ENCODE data around the gene PWWP2B.

Gene PWWP2B

GRCh38 chr10:132416566-132417256, 19.7 kb downstream of the PWWP2B start:
- Histone ChIP-seq H3K79me2 (ENCODE audit: control insufficient read depth, insufficient read depth, low read length, unreplicated experiment) (no peaks in the 10 kb centered on the region), H3K4me1 (ENCODE audit: control insufficient read depth, insufficient read depth, low read length, unreplicated experiment) (peaks cover 3% of the 10 kb centered on the region), H3K27ac (ENCODE audit: low read depth, low read length) (no peak overlapping the region), H3K4me3 (ENCODE audit: low read depth, low read length) (no peak overlapping the region), H3K36me3 (ENCODE audit: insufficient read depth, low read length) (no peaks in the 10 kb centered on the region), H3K27me3 (ENCODE audit: insufficient read depth, low read length) (no peaks in the 10 kb centered on the region), H2AFZ (ENCODE audit: low read length, unreplicated experiment) (no peak overlapping the region)

GRCh38 chr10:132417257-132417910, 20.4 kb downstream of the PWWP2B start:
- Histone ChIP-seq H3K79me2 (ENCODE audit: control insufficient read depth, insufficient read depth, low read length, unreplicated experiment) (no peaks in the 10 kb centered on the region), H3K4me3 (ENCODE audit: low read depth, low read length) (no peak overlapping the region), H3K36me3 (ENCODE audit: insufficient read depth, low read length) (no peaks in the 10 kb centered on the region), H3K27ac (ENCODE audit: low read depth, low read length) (no peak overlapping the region), H2AFZ (ENCODE audit: low read length, unreplicated experiment) (no peak overlapping the region), H3K4me1 (ENCODE audit: control insufficient read depth, insufficient read depth, low read length, unreplicated experiment) (peaks cover 5% of the 10 kb centered on the region), H3K27me3 (ENCODE audit: insufficient read depth, low read length) (no peaks in the 10 kb centered on the region)

- no peaks in the 10 kb centered on the region for H3K27me3 ChIP-seq (ENCODE audit: insufficient read depth, low read length)
- H3K4me3 ChIP-seq (ENCODE audit: low read depth, low read length) = no peak overlapping the region
- H3K4me1 ChIP-seq (ENCODE audit: control insufficient read depth, insufficient read depth, low read length, unreplicated experiment) = peaks cover 5% of the 10 kb centered on the region
- no peak overlapping the region for H3K27ac ChIP-seq (ENCODE audit: low read depth, low read length)
- no peaks in the 10 kb centered on the region for H3K79me2 ChIP-seq (ENCODE audit: control insufficient read depth, insufficient read depth, low read length, unreplicated experiment)
- H2AFZ ChIP-seq (ENCODE audit: low read length, unreplicated experiment) = no peak overlapping the region
- H3K36me3 ChIP-seq (ENCODE audit: insufficient read depth, low read length) = no peaks in the 10 kb centered on the region
Measured at GRCh38 chr10:132417957-132418441, 21.0 kb downstream of the PWWP2B start.

GRCh38 chr10:132418527-132419416, 21.8 kb downstream of the PWWP2B start:
- Histone ChIP-seq H3K27me3 (ENCODE audit: insufficient read depth, low read length) (no peaks in the 10 kb centered on the region), H3K4me1 (ENCODE audit: control insufficient read depth, insufficient read depth, low read length, unreplicated experiment) (peaks cover 5% of the 10 kb centered on the region), H3K4me3 (ENCODE audit: low read depth, low read length) (no peak overlapping the region), H3K27ac (ENCODE audit: low read depth, low read length) (no peak overlapping the region), H3K36me3 (ENCODE audit: insufficient read depth, low read length) (no peaks in the 10 kb centered on the region), H3K79me2 (ENCODE audit: control insufficient read depth, insufficient read depth, low read length, unreplicated experiment) (no peaks in the 10 kb centered on the region), H2AFZ (ENCODE audit: low read length, unreplicated experiment) (no peak overlapping the region)

- H3K27me3 ChIP-seq (ENCODE audit: insufficient read depth, low read length) = no peaks in the 10 kb centered on the region
- no peak overlapping the region for H3K4me3 ChIP-seq (ENCODE audit: low read depth, low read length)
- no peaks in the 10 kb centered on the region for H3K36me3 ChIP-seq (ENCODE audit: insufficient read depth, low read length)
- no peak overlapping the region for H3K27ac ChIP-seq (ENCODE audit: low read depth, low read length)
- no peak overlapping the region for H2AFZ ChIP-seq (ENCODE audit: low read length, unreplicated experiment)
- H3K4me1 ChIP-seq (ENCODE audit: control insufficient read depth, insufficient read depth, low read length, unreplicated experiment) = peaks cover 5% of the 10 kb centered on the region
- no peaks in the 10 kb centered on the region for H3K79me2 ChIP-seq (ENCODE audit: control insufficient read depth, insufficient read depth, low read length, unreplicated experiment)
Measured at GRCh38 chr10:132419538-132420468, 22.8 kb downstream of the PWWP2B start.

GRCh38 chr10:132420469-132420980, 23.5 kb downstream of the PWWP2B start:
- Histone ChIP-seq H2AFZ (ENCODE audit: low read length, unreplicated experiment) (no peak overlapping the region), H3K27me3 (ENCODE audit: insufficient read depth, low read length) (no peaks in the 10 kb centered on the region), H3K4me3 (ENCODE audit: low read depth, low read length) (no peak overlapping the region), H3K4me1 (ENCODE audit: control insufficient read depth, insufficient read depth, low read length, unreplicated experiment) (peaks cover 5% of the 10 kb centered on the region), H3K27ac (ENCODE audit: low read depth, low read length) (no peak overlapping the region), H3K79me2 (ENCODE audit: control insufficient read depth, insufficient read depth, low read length, unreplicated experiment) (no peaks in the 10 kb centered on the region), H3K36me3 (ENCODE audit: insufficient read depth, low read length) (no peaks in the 10 kb centered on the region)

- no peak overlapping the region for H3K4me3 ChIP-seq (ENCODE audit: low read depth, low read length)
- peaks cover 5% of the 10 kb centered on the region for H3K4me1 ChIP-seq (ENCODE audit: control insufficient read depth, insufficient read depth, low read length, unreplicated experiment)
- no peaks in the 10 kb centered on the region for H3K36me3 ChIP-seq (ENCODE audit: insufficient read depth, low read length)
- H3K79me2 ChIP-seq (ENCODE audit: control insufficient read depth, insufficient read depth, low read length, unreplicated experiment) = no peaks in the 10 kb centered on the region
- H3K27ac ChIP-seq (ENCODE audit: low read depth, low read length) = no peak overlapping the region
- no peak overlapping the region for H2AFZ ChIP-seq (ENCODE audit: low read length, unreplicated experiment)
- H3K27me3 ChIP-seq (ENCODE audit: insufficient read depth, low read length) = no peaks in the 10 kb centered on the region
Measured at GRCh38 chr10:132420981-132421846, 24.2 kb downstream of the PWWP2B start.

- H2AFZ ChIP-seq (ENCODE audit: low read length, unreplicated experiment) = no peak overlapping the region
- no peak overlapping the region for H3K27ac ChIP-seq (ENCODE audit: low read depth, low read length)
- peaks cover 5% of the 10 kb centered on the region for H3K4me1 ChIP-seq (ENCODE audit: control insufficient read depth, insufficient read depth, low read length, unreplicated experiment)
- H3K4me3 ChIP-seq (ENCODE audit: low read depth, low read length) = no peak overlapping the region
- no peaks in the 10 kb centered on the region for H3K27me3 ChIP-seq (ENCODE audit: insufficient read depth, low read length)
- no peaks in the 10 kb centered on the region for H3K36me3 ChIP-seq (ENCODE audit: insufficient read depth, low read length)
- no peaks in the 10 kb centered on the region for H3K79me2 ChIP-seq (ENCODE audit: control insufficient read depth, insufficient read depth, low read length, unreplicated experiment)
Measured at GRCh38 chr10:132421847-132422751, 25.1 kb downstream of the PWWP2B start.
